T47D (cell line): ENCODE results near the gene NKIRAS2.
A peak's percentile ranks its signal among the peaks of the same experiment; 100 is the strongest.
"Not testable (repeated sequence)": the region's sequence is repeated elsewhere in the genome, so short reads cannot be mapped to it uniquely, and the experiment has no call there.

ENCODE experiments used
- DNase-seq, 2 experiments: peaks; one replicate each; pipeline versions ENCODE4 v3.0.0 to v3.0.0-alpha.2; 2011 to 2012; ENCODE audit warnings: low read depth in 1 of 2, low spot score in 1 of 2
- JUND ChIP-seq: IDR thresholded peaks from 2 replicates; pipeline ENCODE4 v1.6.1; 2012; ENCODE audit warnings: low read depth
- in situ Hi-C: cut with HindIII; loops from 2 replicates; pipeline ENCODE4 v1.10.0; 2016; ENCODE audit warnings: low sequenced_read_pairs, low pct_unique_long_range_greater_than_20kb

Gene NKIRAS2

GRCh38 chr17:42002792-42003301, 17.0 kb upstream of the NKIRAS2 start:
- TF ChIP-seq JUND = no peak
- in situ Hi-C loops = no loop called here
- no peak for DNase-seq

GRCh38 chr17:42005166-42005565, 14.7 kb upstream of the NKIRAS2 start:
- in situ Hi-C loops = no loop called here
- TF ChIP-seq JUND = no peak
- DNase-seq = no peak

GRCh38 chr17:42009170-42009569, 10.7 kb upstream of the NKIRAS2 start:
- no peak for TF ChIP-seq JUND
- peak in 1 of 2 experiments; percentile 55 for DNase-seq
- in situ Hi-C loops = no loop called here

- not testable (repeated sequence) for DNase-seq
These were observed 9.6 kb upstream of the NKIRAS2 start for GRCh38 chr17:42010266-42010680.

GRCh38 chr17:42010898-42011516, 8.9 kb upstream of the NKIRAS2 start:
- DNase-seq = peak in 1 of 2 experiments; percentile 74
- no peak for TF ChIP-seq JUND
- in situ Hi-C loops = no loop called here

More at GRCh38 chr17:42010266-42010680, 9.6 kb upstream of the NKIRAS2 start:
- in situ Hi-C loops = not testable (repeated sequence)

- in situ Hi-C loops, DNase-seq: not testable (repeated sequence)
These were observed 7.5 kb upstream of the NKIRAS2 start for GRCh38 chr17:42012363-42012762.

GRCh38 chr17:42013740-42014139, 6.2 kb upstream of the NKIRAS2 start:
- DNase-seq, in situ Hi-C loops: not testable (repeated sequence)

GRCh38 chr17:42016411-42016831, 3.5 kb upstream of the NKIRAS2 start:
- in situ Hi-C loops = no loop called here
- no peak for DNase-seq

GRCh38 chr17:42016941-42017865, 2.7 kb upstream of the NKIRAS2 start, which contains the start of gene DNAJC7:
Gene DNAJC7 (minus strand): TSS chr17:42017439. CDS start chr17:42017416, 23 bp downstream.
- peak; percentile 90 to 93 for DNase-seq
- no peak for TF ChIP-seq JUND
- in situ Hi-C loops = no loop called here

More at GRCh38 chr17:42016411-42016831, 3.5 kb upstream of the NKIRAS2 start:
- TF ChIP-seq JUND = no peak

- DNase-seq = no peak
- in situ Hi-C loops = no loop called here
- TF ChIP-seq JUND = no peak
These were observed 2.1 kb upstream of the NKIRAS2 start for GRCh38 chr17:42017866-42018200.

- in situ Hi-C loops = no loop called here
- no peak for TF ChIP-seq JUND
- DNase-seq = no peak
These were observed 1.6 kb upstream of the NKIRAS2 start for GRCh38 chr17:42018339-42018738.

- TF ChIP-seq JUND = no peak
- in situ Hi-C loops = no loop called here
- DNase-seq = no peak
These were observed 902 bp upstream of the NKIRAS2 start for GRCh38 chr17:42018988-42019387.

GRCh38 chr17:42020845-42021244, 955 bp downstream of the NKIRAS2 start:
- in situ Hi-C loops, DNase-seq: not testable (repeated sequence)
